ENCODE measurements around the gene SLC36A4. TPM values are rescaled to one million over a fixed set of nuclear protein-coding genes. Genes with fewer than 3 reads are reported as not detected.
"Not testable (repeated sequence)": the region's sequence is repeated elsewhere in the genome, so short reads cannot be mapped to it uniquely, and the experiment has no call there.

Gene SLC36A4

DNA sequence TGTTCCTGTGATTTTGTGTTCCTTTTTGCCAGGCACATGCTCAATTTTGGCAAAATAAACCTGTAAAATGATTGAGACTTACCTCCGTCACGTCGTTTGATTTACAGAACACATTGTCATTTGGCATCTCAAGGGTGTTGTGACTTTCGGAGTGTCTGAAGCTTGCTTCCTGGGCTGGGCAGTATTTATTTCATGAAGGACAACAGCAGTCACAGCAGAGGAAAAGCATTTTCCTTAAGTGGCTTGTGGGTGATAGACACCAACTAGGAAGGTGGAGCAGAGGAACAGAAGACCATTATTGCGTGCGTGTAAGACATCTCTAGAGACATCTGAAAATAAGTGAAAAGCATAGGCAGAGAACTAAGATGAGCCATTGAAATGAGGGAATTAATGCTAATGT is 80.2 kb downstream of the SLC36A4 start:
- Histone ChIP-seq H3K4me3 (ENCODE audit: low read length) (no peak overlapping the region), H3K27me3 (ENCODE audit: control insufficient read depth, insufficient read depth, low read length) (no peaks in the 10 kb centered on the region), H3K9me3 (replicated peaks; ENCODE audit: low read length) (no peaks in the 10 kb centered on the region), H3K4me1 (ENCODE audit: control insufficient read depth, insufficient read depth, low read length) (no peaks in the 10 kb centered on the region), H3K36me3 (ENCODE audit: insufficient read depth, low read length) (no peaks in the 10 kb centered on the region), H3K9ac (ENCODE audit: low read depth, low read length) (no peak overlapping the region), H3K4me2 (ENCODE audit: low read length) (no peak overlapping the region)

GRCh38 chr11:93116641-93117441 is 81.0 kb downstream of the SLC36A4 start:
- no peaks in the 10 kb centered on the region for H3K36me3 ChIP-seq (ENCODE audit: insufficient read depth, low read length)
- H3K4me1 ChIP-seq (ENCODE audit: control insufficient read depth, insufficient read depth, low read length): no peaks in the 10 kb centered on the region
- H3K27me3 ChIP-seq (ENCODE audit: control insufficient read depth, insufficient read depth, low read length): no peaks in the 10 kb centered on the region
- H3K9ac ChIP-seq (ENCODE audit: low read depth, low read length): no peak overlapping the region
- H3K4me2 ChIP-seq (ENCODE audit: low read length): no peak overlapping the region
- no peaks in the 10 kb centered on the region for H3K9me3 ChIP-seq (replicated peaks; ENCODE audit: low read length)
- H3K4me3 ChIP-seq (ENCODE audit: low read length): no peak overlapping the region

GRCh38 chr11:93114304-93114703 is 83.5 kb downstream of the SLC36A4 start:
- Histone ChIP-seq H3K4me1 (ENCODE audit: control insufficient read depth, insufficient read depth, low read length) (no peaks in the 10 kb centered on the region), H3K27me3 (ENCODE audit: control insufficient read depth, insufficient read depth, low read length) (no peaks in the 10 kb centered on the region), H3K9ac (ENCODE audit: low read depth, low read length) (no peak overlapping the region), H3K9me3 (replicated peaks; ENCODE audit: low read length) (no peaks in the 10 kb centered on the region), H3K36me3 (ENCODE audit: insufficient read depth, low read length) (no peaks in the 10 kb centered on the region), H3K4me2 (ENCODE audit: low read length) (no peak overlapping the region), H3K4me3 (ENCODE audit: low read length) (no peak overlapping the region)

DNA sequence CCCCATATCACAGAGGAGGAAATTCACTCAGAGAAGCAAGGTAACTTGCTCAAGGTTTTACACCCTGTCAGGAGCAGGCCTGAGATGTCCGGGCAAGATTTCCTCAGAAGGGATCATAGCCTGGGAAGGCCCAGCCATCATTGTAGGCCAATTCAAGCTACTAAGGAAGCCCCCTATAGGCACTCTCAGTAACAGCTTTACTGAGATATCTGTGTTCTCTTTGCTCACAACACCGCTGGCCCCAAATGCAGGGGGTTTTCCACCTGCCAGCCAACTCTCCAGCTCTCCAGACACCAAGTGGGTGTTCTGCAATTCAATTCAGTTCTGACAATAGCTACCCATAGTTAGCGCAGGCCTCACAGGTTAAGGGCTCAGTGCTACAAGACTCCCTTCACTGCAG is 84.0 kb downstream of the SLC36A4 start:
- Histone ChIP-seq H3K9ac (ENCODE audit: low read depth, low read length) (no peak overlapping the region), H3K4me1 (ENCODE audit: control insufficient read depth, insufficient read depth, low read length) (no peaks in the 10 kb centered on the region), H3K4me3 (ENCODE audit: low read length) (no peak overlapping the region), H3K27me3 (ENCODE audit: control insufficient read depth, insufficient read depth, low read length) (no peaks in the 10 kb centered on the region), H3K9me3 (replicated peaks; ENCODE audit: low read length) (no peaks in the 10 kb centered on the region), H3K36me3 (ENCODE audit: insufficient read depth, low read length) (no peaks in the 10 kb centered on the region), H3K4me2 (ENCODE audit: low read length) (no peak overlapping the region)

- not testable (repeated sequence) for H3K27me3 ChIP-seq (ENCODE audit: control insufficient read depth, insufficient read depth, low read length); H3K36me3 ChIP-seq (ENCODE audit: insufficient read depth, low read length); H3K4me1 ChIP-seq (ENCODE audit: control insufficient read depth, insufficient read depth, low read length); H3K9ac ChIP-seq (ENCODE audit: low read depth, low read length); H3K9me3 ChIP-seq (replicated peaks; ENCODE audit: low read length); H3K4me3 ChIP-seq (ENCODE audit: low read length); H3K4me2 ChIP-seq (ENCODE audit: low read length)
Measured at GRCh38 chr11:93111147-93111546, 86.6 kb downstream of the SLC36A4 start.

DNA sequence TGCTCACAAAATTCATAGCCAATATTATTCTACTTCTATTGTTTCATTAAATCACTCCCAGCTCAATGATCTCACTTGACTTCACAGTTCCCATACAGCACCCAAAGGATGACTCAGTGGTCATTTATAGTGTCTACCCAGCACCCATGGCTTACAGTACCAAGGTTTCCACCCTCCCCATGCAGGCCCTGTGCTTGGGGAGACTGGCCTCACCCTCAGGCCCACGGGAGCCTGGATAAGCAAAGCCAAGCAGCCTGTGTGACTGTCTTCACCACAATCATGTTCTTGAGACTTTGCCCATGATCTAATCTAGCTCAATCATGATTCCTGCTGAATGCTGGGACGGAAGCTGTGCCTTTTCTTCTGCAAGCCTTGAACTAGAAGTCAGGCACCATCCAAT is 97.6 kb downstream of the SLC36A4 start:
- Histone ChIP-seq H3K9ac (ENCODE audit: low read depth, low read length) (no peak overlapping the region), H3K4me2 (ENCODE audit: low read length) (no peak overlapping the region), H3K36me3 (ENCODE audit: insufficient read depth, low read length) (no peaks in the 10 kb centered on the region), H3K27me3 (ENCODE audit: control insufficient read depth, insufficient read depth, low read length) (no peaks in the 10 kb centered on the region), H3K9me3 (replicated peaks; ENCODE audit: low read length) (no peaks in the 10 kb centered on the region), H3K4me3 (ENCODE audit: low read length) (no peak overlapping the region), H3K4me1 (ENCODE audit: control insufficient read depth, insufficient read depth, low read length) (peaks cover 21% of the 10 kb centered on the region)

DNA sequence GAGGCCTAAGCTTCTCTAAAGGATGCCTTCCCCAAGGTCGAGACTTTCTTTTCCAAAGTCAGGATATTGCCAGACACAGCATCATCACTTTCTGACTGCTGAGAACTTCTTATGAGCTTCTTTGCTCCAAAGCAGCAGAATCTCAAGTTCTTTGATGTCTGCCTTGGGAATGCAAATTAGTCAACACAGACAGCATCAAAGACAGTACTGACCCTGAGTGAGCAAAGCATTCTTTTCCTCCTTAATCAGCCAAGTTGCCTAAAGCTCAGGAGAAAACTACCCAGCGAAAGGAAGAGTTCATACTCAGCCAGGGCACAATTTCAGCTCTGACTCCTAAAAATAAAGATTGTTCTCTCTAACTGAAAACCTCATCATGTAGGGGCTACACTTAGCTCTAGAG is 98.0 kb downstream of the SLC36A4 start:
- no peaks in the 10 kb centered on the region for H3K27me3 ChIP-seq (ENCODE audit: control insufficient read depth, insufficient read depth, low read length)
- H3K4me2 ChIP-seq (ENCODE audit: low read length): no peak overlapping the region
- no peak overlapping the region for H3K9ac ChIP-seq (ENCODE audit: low read depth, low read length)
- no peak overlapping the region for H3K4me3 ChIP-seq (ENCODE audit: low read length)
- peaks cover 21% of the 10 kb centered on the region for H3K4me1 ChIP-seq (ENCODE audit: control insufficient read depth, insufficient read depth, low read length)
- no peaks in the 10 kb centered on the region for H3K36me3 ChIP-seq (ENCODE audit: insufficient read depth, low read length)
- no peaks in the 10 kb centered on the region for H3K9me3 ChIP-seq (replicated peaks; ENCODE audit: low read length)

Small RNA genes lying within 50 kb of the gene (small RNA-seq; reads per million reads assigned to genes)
- gene AP003072.1: not detected
